Measurements from ENCODE around the gene RBM20.

RBM20 gene

DNA sequence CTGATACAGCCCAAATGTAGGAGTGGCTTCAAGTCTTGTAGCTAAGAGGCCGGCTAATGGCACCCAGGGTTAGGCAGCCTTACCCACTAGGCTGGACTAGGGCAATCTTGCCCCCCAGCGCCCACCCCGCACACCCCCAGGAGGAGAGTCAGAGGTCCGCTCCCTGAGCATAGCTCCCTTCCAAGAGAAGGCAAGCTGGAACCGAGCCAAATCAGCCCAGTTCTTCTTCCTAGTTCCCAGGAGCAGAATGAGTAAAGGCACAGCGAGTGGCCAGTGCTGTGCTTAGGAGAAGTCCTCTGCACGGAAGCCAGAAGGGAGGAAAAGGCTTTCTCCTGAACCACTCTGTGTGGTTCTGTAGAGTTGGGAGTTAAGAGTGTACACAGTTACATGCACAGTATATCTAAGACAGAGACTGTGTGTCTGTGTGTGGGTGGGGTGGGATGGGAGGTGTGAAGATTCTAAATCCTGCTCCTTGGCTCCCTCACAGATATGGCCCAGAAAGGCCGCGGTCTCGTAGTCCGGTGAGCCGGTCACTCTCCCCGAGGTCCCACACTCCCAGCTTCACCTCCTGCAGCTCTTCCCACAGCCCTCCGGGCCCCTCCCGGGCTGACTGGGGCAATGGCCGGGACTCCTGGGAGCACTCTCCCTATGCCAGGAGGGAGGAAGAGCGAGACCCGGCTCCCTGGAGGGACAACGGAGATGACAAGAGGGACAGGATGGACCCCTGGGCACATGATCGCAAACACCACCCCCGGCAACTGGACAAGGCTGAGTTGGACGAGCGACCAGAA lies 167.8 kb downstream of the RBM20 start:
- no peak for DNase-seq (ENCODE audit: low read depth in 2 of 2)

DNA sequence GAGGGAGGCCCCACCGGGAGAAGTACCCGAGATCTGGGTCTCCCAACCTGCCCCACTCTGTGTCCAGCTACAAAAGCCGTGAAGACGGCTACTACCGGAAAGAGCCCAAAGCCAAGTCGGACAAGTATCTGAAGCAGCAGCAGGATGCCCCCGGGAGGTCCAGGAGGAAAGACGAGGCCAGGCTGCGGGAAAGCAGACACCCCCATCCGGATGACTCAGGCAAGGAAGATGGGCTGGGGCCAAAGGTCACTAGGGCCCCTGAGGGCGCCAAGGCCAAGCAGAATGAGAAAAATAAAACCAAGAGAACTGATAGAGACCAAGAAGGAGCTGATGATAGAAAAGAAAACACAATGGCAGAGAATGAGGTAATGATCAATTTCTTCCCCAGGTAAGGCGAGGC lies 168.4 kb downstream of the RBM20 start:
- DNase-seq (ENCODE audit: low read depth in 2 of 2): no peak

DNA sequence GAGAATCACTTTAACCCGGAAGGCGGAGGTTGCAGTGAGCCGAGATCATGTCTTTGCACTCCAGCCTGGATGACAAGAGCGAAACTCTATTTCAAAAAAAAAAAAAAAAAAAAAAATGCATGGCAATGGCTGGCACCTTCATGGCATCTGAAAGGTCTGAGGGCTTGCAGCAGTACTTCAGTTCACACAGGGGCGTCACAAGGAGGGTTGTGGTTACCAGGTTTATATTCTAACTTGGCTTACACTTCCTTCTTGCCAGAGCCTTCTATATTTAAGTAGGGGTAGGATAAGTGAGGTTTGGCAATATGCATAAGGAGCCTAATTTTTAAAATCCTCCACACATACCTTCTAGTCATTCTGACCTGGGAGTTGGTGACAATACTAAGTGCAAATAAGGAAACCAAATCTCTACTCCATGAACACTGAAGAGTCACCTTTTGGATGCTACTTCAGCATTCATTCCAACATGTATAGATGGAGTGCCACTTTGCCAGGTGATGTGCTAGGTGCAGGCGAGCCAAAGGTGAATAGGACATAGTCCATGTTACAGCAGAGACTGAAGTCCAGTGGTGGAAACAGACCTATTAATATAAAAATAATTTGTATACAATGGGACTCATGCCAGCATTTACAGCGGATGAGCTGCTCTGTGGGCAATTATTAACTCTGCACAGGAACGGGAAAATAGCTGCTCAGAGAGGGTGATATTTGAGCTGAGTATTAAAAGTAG lies 169.8 kb downstream of the RBM20 start:
- no peak for DNase-seq (ENCODE audit: low read depth in 2 of 2)

DNA sequence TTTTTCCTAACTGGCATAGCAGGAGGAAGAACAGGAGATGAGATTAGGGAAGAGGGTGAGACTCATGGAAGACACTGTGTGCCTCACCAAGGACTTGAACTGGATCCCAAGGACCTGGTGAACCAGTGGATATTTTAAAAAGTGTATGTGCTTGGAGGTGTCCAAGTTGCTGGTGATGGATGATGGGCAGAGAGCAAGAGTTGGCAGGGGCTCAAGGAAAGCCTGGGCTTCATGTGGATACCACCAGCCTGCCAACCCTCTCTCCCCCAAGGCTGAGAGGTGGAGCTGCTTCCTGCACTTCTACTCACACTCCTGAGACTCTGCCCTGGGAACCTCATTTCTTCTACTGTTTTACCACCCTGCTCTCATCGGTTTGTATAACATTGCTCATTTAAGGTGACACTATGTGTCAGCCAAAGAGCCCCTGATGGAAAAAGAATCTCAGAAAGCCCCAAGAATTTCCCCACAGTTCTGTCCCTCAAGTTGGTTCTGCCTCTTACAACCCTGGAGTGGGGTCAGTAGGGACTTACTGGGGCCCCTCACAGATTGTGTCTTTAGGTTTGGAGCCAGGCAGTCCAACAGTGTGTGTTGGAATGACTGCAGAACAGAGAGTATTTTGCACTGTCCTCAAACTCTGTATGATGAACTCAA lies 171.3 kb downstream of the RBM20 start:
- no peak for DNase-seq (ENCODE audit: low read depth in 2 of 2)

DNA sequence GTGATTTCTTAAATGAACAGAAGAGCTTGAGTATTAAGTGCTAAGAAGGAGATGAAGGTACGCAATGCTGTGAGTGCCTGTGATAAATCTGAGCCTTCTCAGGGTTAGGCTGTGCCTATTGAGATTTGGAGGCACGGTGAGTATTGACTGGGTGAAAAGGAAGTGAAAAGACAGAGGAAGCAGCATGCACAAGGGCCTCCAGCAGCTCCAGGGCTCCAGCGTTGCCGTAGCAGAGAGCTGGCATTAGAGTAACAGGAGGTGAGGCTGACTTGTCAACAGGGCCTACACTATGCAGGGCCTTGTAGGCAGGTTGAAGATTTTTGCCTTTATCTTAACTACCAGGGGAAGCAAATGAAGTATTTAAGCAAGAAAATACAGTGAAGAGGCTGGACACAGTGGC lies 173.5 kb downstream of the RBM20 start:
- no peak for DNase-seq (ENCODE audit: low read depth in 2 of 2)

DNA sequence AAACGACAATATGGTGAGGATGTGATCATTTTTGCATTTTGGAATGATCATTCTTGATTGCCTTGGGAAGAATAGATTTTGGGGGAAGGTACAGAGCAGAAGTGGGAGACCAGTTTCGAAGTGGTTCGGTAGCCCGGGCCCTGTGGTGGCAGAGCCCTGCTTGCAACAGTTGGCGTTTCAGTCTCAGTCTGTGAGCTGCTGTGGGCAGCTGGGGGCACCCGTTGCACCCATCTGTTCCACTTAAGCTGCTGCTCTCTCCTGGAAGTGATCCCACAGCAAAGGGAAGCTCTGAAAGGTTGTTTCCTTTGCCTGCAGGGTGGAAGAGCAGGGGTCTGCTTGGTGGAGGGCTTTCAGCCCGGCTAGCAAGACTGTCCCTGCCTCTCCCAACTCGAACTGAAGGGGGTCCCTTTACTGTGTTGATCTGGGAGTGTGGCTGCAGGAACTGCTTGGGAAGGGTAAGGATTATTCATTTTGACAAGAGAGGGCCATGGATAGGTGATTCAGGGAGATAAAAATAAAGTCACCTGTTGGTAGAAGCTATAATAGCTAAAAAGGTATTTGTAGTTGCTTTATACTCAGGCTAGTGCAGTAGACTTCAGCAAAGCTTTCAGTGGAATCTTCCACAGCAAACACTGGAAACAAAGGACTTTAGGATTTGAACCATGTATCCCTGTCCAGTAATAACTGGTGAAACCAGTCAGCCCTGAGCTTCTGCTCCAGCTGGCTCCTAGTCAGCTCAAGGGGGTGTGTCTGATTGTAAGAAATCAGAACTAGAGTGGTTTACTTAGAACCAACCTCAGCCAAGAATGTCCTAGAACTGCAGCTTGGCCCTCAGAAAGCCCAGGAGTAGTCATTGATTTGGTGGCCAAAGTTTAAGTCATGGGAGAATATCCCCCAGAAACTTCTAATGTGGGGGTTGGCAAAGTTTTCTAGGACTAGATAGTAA lies 174.4 kb downstream of the RBM20 start:
- DNase-seq (ENCODE audit: low read depth in 2 of 2): no peak

DNA sequence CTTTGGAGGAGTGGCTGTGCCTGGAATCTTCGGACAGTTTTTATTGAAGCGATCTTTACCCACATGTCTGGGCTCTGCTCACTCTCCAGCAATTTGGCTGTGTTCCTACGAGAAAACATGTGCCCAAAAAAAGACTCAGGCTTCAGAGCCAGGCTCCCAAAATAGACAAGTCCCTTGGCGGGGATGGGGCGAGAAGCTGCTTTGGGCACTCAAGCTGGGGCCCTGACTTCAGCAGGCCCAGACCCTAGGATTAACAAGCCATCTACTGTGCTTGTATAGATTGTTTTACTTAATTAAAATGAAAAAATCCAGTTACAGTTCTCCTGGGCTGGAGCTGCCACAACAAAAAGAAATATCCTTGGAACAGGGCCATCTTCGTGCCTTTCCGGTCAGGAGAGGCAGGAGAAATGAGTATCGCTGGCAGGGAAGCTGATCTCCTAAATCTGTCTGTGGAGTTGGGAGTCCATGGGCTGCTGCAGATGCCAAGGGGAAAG lies 176.2 kb downstream of the RBM20 start:
- DNase-seq (ENCODE audit: low read depth in 2 of 2): no peak

DNA sequence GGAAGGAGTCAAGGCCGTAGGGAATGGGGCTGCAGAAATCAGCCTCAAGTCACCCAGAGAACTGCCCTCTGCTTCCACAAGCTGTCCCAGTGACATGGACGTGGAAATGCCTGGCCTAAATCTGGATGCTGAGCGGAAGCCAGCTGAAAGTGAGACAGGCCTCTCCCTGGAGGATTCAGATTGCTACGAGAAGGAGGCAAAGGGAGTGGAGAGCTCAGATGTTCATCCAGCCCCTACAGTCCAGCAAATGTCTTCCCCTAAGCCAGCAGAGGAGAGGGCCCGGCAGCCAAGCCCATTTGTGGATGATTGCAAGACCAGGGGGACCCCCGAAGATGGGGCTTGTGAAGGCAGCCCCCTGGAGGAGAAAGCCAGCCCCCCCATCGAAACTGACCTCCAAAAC lies 177.4 kb downstream of the RBM20 start:
- DNase-seq (ENCODE audit: low read depth in 2 of 2): no peak

DNA sequence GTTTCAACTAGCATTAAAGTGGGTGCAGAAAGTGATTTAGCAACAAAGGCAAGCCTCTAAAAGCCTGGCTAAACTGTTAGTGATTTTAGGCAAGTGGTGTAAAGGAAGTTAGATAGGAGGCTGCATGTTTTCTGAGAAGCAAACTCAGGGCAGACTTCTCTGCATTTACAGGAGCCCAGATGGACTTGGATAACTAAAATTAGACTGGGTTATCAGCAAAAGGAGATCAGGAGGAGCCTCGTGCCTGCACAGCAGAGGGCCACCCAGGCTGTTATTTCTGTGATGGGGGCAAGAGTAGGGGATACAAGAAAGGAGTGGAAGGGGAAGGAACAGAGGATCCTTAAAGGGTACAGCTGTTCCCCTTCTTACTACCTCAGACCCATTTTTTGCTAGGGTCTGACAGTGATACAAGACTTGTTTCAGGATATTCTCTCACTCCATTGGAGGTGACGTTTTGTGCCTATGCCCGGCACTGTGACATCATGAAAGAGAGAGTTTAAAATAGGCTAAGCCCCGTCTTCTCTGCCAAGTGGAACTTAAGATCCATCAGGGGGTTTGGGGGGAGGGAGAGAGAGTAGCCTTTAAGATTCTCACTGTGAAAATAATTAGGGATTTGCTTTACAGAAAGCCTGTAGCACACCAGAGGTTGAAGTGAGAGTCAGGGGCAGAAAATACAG lies 178.0 kb downstream of the RBM20 start:
- DNase-seq (ENCODE audit: low read depth in 2 of 2): no peak

DNA sequence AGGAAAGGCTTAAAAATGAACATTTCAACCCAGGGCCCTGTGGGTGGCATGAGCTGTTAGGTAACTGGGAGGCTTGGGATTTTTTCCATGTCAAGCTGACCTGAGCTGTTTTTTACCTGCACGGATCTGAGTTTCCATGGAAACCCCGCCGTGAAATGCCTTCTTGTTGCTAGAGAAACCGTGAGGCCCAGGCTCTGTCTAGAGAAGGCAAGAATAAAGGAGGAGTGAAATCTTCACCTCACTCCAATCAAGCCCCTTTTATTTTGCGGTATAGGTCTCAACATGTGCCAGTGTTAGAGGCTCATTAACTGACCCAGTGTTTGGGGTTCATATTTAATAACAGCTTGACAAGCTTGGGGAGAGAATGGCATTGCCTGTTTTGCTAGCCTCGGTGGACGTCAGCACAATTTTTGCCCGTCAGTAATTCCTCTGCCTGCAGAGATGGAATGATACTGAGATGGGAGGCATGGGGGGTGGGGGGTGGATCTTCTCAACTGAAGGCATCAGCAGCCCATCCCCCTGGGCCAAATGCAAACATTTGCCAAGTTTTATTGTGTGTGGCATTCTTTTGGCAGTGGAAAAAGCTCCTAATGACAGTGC lies 178.7 kb downstream of the RBM20 start:
- DNase-seq (ENCODE audit: low read depth in 2 of 2): no peak

DNA sequence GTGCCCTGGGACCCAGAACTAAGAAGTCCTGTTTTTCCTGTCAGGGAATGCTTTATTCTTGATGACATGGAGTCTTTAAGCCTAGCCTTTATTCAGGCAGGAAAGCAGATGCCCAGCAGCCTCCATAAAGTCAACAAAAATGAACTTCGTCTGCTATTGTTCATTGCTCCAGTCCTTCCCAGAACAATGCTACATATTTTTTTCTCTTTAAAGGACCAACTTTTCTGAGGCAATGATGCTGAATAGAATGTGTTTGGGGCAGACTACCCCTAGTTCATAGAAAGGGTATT lies 180.0 kb downstream of the RBM20 start:
- DNase-seq (ENCODE audit: low read depth in 2 of 2): no peak

DNA sequence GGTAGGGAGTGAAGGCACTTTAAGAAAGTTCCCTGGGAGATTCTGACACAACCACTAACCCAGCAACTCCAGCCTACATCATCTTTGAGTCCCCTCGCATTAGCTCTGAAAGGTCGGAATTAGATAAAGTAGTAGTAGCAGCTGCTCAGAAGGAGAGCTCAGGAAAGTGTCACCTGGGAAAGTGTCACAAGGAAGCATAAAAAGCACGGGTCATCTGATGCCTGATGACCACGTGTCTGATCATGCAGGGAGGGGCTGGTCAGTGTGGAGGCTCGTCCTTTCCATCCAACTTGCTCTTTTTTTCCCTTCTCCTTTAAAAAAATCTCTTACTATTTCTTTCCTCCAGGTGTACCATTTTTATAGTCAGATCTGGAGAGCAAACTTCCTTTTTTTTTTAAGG lies 180.5 kb downstream of the RBM20 start:
- DNase-seq (ENCODE audit: low read depth in 2 of 2): no peak

DNA sequence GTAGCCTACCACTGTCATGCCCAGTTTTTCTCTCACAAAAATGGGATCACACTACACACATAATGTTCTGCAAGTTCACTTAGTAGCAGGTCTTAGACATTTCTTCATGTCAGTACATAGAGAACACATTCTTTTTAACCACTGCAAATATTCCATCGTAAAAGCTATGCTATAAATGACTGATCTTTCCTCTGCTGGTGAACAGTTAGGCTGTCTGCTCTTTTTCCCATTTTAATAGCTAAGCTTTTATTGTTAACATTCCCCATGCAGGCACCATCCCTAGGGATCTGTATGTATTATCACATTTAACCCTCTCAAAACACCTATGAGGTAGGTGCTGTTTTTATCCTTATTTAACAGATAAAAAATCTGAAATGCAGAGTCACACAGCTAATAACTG lies 181.4 kb downstream of the RBM20 start:
- no peak for DNase-seq (ENCODE audit: low read depth in 2 of 2)

DNA sequence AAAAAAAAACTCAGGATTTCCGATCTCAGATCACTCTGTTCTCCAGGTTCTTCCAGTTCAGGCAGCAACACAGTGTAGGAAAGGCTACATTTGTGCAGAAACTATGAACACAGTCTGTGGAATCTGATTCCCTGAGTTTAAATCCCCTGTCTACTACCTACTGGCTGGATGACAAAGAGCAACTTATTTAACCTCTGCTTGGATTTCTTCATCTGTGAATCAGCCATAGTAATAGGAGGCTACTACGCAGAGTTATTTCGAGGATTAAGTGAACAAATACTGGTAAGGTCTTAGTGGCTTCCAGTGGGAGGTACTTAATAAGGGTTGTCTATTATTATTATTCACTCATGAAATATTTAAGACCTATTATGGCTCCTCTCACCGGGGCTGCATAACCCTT lies 183.3 kb downstream of the RBM20 start:
- no peak for DNase-seq (ENCODE audit: low read depth in 2 of 2)

DNA sequence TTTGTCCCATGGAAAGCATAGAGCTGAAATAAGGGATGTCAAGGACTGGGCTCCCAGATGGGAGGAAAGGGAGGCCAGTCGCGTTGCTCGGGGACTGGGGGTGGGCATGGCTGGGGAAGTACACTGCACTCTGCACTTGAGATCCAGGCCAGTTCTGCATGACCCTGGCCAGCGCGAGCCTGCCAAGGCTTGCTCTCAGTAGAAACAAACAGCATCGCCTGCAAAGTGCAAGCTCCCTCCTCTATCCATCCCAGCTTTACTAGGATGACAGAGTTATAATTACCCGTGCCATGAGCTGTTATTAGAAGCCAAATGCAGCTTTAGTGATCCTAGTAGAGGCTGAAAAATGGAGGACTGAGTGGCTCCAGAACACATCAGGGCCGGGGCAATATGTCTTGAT lies 183.7 kb downstream of the RBM20 start:
- DNase-seq (ENCODE audit: low read depth in 2 of 2): no peak

DNA sequence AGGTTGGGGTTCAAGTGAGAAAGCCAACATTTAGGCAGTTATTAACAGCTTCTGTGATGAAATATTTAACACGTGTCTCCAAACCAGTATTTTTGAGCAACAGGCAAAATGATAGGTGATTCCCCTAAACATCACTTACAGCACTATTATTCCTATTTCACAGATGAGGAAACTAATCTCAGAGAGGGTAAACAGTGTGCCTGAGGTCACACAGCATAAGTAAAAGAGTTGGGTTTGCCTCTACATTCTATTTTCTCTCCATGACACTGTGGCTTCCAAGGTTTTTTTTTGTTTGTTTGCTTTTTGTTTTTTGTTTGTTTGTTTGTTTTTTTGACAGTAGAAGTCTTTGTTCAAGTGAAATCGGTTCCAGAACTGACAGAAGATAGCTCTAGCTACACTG lies 184.4 kb downstream of the RBM20 start:
- DNase-seq (ENCODE audit: low read depth in 2 of 2): no peak

DNA sequence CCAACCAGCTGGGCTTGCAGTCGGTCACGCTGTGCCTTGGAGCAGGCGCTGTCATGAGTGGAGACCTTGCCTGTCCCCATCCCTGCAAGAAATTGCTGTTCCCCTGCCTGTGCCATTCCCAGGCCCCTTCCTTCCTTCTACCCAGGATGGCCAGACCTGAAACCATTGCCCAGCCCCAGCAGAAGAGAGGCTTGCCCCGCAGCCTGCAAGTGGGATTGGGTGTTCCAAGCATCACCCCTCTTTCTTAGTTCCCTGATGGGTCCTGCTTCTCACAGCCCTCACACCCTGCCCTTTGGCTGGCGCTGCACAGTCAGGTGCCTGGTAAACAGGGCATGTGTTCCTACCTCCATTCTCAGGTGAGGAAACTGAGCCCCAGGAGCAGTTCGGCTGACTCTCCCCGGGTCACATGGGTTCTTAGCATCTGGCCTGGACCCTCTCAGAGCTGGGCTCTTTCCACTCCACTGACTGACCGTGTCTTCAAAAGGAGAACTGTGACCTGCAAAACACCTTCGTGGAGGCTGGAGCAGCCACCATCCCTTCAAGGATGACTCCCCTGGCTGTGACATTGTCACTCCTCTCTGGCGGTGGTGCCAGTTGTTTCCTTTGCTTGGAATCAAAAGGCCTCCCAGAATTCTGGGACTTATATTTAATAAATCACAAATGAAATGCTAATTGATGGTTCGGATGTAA lies 185.7 kb downstream of the RBM20 start:
- no peak for DNase-seq (ENCODE audit: low read depth in 2 of 2)

DNA sequence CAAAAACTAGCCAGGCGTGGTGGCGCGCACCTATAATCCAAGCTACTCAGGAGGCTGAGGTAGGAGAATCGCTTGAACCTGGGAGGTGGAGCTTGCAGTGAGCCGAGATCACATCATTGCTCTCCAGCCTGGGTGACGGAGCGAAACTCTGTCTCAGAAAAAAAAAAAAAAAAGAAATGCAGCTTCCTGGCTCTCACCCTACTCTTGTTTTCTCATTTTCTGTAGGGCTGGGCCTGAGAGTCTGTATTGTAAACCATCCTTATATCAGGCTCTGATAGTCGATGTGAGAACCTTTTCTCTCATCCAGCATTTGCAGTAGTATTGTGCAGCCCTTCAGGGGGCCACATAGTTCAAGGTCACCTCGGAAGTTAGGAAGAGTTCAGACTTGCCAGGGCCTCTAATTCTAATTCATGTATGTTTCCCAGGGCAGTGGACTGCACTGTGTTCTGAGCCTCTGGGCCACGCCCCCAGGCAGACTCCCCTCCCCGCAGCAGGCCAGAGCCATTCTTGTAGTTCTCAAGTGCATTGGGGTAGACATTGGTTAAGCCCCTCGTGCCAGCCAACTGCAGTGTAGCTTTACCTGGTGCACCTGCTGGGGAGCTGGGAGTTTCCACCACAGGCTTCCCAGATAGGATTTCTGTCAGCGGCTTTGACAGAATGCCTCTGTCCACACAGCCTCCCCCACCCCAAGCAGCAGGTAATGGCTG lies 189.3 kb downstream of the RBM20 start:
- DNase-seq (ENCODE audit: low read depth in 2 of 2): no peak

DNA sequence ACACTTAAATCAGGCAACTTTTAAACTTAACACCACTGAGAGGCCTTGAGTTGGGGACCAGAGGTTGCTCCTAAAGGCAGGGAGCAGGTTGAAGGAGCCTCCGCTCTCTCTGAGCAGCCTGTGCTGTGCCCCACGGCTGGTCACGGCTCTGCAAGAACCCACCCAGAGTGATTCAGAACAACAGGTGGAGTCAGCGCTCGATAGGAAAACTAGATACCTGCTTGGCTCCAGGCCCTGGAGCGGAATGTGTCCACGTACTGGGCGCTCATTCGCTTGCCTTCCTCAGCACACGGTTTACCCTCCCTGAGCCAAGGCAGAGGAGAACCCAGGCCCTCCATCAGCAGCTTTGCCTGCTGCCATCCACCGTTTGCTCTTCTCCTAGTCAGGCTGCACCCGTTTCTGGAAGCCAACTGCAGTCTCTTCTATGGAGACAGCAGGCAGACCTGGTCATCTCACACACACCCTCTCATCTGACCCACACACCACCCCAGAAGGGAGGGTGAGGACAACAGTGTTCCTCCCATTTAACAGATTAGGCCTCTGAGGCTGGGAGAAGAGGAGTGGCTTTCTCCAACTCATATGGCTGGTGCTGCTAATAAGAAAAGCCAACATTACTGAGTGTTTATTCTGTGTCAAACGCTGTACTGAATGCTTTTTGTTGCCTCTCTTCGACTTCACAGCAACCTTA lies 189.9 kb downstream of the RBM20 start:
- no peak for DNase-seq (ENCODE audit: low read depth in 2 of 2)
